B cell (primary cell): ENCODE results near the gene CCNH.

ENCODE experiments used
- CTCF ChIP-seq: fragments of 200-600 bp; IDR thresholded peaks from one replicate; pipeline ENCODE4 v1.8.0; 2022; ENCODE audit warnings: antibody characterized with exemption, mild to moderate bottlenecking
- EZH2 ChIP-seq: IDR thresholded peaks from 2 replicates; pipeline ENCODE4 v1.6.1; 2012; ENCODE audit warnings: borderline replicate concordance, low read depth, mild to moderate bottlenecking, moderate library complexity, low read length; ENCODE audit not compliant: insufficient read depth, poor library complexity, severe bottlenecking

GRCh38 chr5:87413343-87413645 is 564 bp upstream of the CCNH start:
- TF ChIP-seq CTCF = no peak
- no peak for TF ChIP-seq EZH2
